Vagina (tissue), 2 donors: Measurements from ENCODE around the gene LAMTOR1.

ENCODE experiments used
- POLR2A ChIP-seq, 2 donors: fragments of 450-650 bp; IDR thresholded peaks; one replicate each; pipeline ENCODE4 v1.6.1; 2017; ENCODE audit warnings: antibody characterized with exemption in 2 of 2, mild to moderate bottlenecking in 2 of 2, moderate library complexity in 2 of 2
- TF ChIP-seq, protein P1 (sequence below), 3 experiments: fragments of 450-650 bp in 2 of 3; fragments of 200-600 bp in 1 of 3; sonication (generic) in 1 of 3; IDR thresholded peaks; one replicate each; pipeline ENCODE4 v1.5.1; 2017 to 2019; ENCODE audit warnings: antibody characterized with exemption in 3 of 3, mild to moderate bottlenecking in 2 of 3, moderate library complexity in 2 of 3

DNA sequence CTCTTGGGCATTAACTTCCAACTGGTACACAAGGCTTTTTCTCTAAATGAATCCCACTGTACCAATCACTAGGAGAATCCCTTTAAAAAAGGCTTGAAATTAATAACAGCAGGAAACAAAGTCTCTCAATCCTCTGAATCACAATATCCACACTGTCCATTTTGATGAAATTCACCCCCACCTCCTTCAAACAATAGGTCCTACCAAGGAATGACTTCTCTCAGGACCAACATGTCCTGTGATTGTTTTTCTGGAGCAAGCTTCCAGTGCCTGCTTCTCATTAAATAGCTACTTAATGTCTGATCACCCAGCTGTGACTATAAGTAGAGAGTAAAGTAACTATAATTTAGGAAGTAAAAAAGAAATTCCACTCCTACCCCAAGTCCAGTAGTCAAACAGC lies 35.8 kb downstream of the LAMTOR1 start:
- TF ChIP-seq, protein P1, sequence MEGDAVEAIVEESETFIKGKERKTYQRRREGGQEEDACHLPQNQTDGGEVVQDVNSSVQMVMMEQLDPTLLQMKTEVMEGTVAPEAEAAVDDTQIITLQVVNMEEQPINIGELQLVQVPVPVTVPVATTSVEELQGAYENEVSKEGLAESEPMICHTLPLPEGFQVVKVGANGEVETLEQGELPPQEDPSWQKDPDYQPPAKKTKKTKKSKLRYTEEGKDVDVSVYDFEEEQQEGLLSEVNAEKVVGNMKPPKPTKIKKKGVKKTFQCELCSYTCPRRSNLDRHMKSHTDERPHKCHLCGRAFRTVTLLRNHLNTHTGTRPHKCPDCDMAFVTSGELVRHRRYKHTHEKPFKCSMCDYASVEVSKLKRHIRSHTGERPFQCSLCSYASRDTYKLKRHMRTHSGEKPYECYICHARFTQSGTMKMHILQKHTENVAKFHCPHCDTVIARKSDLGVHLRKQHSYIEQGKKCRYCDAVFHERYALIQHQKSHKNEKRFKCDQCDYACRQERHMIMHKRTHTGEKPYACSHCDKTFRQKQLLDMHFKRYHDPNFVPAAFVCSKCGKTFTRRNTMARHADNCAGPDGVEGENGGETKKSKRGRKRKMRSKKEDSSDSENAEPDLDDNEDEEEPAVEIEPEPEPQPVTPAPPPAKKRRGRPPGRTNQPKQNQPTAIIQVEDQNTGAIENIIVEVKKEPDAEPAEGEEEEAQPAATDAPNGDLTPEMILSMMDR (IDR thresholded peaks at IDR 0.05) = no peak
- no peak for TF ChIP-seq POLR2A (IDR thresholded peaks at IDR 0.05)
